Stomach smooth muscle (tissue), 2 donors: Measurements from ENCODE around the gene PLEKHF1.

Experiments
- H3K27ac ChIP-seq: one replicate; pipeline ENCODE4 v1.7.0; 2013; ENCODE audit warnings: mild to moderate bottlenecking, low read length, inconsistent platforms
- H3K27me3 ChIP-seq, 2 donors: one replicate each; pipeline ENCODE4 v1.7.0; 2013; ENCODE audit warnings: low read length in 2 of 2; ENCODE audit not compliant: insufficient read depth in 2 of 2, control insufficient read depth in 1 of 2
- H3K36me3 ChIP-seq, 2 donors: one replicate each; pipeline ENCODE4 v1.7.0; 2013; ENCODE audit warnings: low read length in 2 of 2; ENCODE audit not compliant: control insufficient read depth in 2 of 2, insufficient read depth in 2 of 2
- H3K4me1 ChIP-seq: one replicate; pipeline ENCODE4 v1.7.0; 2013; ENCODE audit warnings: low read length; ENCODE audit not compliant: control insufficient read depth, insufficient read depth
- H3K4me3 ChIP-seq, 2 donors: one replicate each; pipeline ENCODE4 v1.7.0; 2013; ENCODE audit warnings: low read length in 2 of 2
- H3K9ac ChIP-seq, 2 donors: one replicate each; pipeline ENCODE4 v1.7.0; 2013; ENCODE audit warnings: low read length in 2 of 2, mild to moderate bottlenecking in 1 of 2
- H3K9me3 ChIP-seq, 2 donors: one replicate each; pipeline ENCODE4 v1.7.0; 2013; ENCODE audit warnings: low read length in 2 of 2; ENCODE audit not compliant: control insufficient read depth in 2 of 2
- donor health status: healthy.
- donor health status: Pancreatic carcinoma.

The PLEKHF1 gene

DNA sequence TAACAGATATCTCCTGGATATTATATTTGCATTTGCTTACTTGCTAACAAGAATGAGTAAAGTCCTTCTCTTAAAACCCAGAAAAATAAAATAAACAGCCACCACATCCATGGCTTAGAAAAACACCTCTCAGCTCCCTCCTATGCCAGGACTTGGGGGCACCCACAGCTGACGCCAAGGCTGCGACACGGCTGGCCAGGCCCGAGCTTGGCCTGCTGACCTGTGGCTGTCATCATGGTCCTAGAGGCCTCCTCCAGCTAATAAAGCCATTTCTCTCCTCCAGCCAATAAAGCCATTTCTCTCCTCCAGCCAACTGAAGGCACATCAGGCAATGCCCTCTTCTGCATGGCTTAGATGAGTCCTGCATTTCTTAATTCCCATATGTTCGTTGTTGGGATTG, 28.9 kb downstream of the PLEKHF1 start:
- Histone ChIP-seq H3K4me1 (peaks cover 16% of the 10 kb centered on the region), H3K27me3 (no peaks in the 10 kb centered on the region), H3K9ac (peak overlapping the region in 1 of 2 donors; percentile 47), H3K9me3 (peaks cover 2 to 5% of the 10 kb centered on the region in 2 donors), H3K36me3 (no peaks in the 10 kb centered on the region), H3K4me3 (no peak overlapping the region), H3K27ac (no peak overlapping the region)

DNA sequence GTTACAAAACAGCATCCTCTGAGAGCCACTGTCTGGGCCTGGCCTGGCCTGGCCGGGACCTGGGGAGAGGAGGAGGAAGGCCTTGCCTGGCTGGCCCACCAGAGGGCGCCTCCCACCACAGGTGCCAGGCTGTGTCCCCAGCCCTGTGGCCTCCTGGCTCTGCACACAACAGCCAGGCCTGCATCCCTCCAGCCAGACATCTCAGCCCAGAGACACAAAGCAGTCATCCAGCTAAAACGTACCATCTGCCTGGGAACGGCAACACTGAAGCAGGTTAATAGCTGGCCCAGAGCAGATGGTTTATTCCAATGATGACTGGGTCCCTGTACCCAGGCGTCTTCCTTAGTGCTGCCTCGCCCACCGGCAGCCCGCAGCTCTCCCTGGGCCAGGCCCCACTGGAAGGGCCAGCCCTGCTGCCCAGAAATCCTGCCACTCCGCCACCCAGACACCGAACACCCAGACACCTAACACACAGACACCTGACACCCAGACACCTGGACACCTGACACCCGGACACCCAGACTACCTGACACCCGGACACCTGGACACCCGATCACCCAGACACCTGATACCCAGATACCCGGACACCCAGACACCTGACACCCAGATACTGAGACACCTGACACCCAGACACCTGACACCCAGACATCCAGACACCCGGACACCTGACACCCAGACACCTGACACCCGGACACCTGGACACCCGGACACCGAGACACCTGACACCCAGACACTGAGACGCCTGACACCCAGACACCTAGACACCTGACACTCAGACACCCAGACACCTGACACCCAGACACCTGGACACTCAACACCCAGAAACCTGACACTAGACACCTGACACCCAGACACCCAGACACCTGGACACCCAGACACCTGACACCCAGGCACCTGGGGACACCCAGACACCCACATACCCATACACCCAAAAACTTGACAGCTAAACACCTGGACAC, 29.7 kb downstream of the PLEKHF1 start:
- Histone ChIP-seq H3K4me1 (peaks cover 16% of the 10 kb centered on the region), H3K36me3 (no peaks in the 10 kb centered on the region), H3K9me3 (peaks cover 2 to 5% of the 10 kb centered on the region in 2 donors), H3K27me3 (no peaks in the 10 kb centered on the region), H3K4me3 (no peak overlapping the region), H3K9ac (peak overlapping the region in 1 of 2 donors; percentile 44), H3K27ac (no peak overlapping the region)

DNA sequence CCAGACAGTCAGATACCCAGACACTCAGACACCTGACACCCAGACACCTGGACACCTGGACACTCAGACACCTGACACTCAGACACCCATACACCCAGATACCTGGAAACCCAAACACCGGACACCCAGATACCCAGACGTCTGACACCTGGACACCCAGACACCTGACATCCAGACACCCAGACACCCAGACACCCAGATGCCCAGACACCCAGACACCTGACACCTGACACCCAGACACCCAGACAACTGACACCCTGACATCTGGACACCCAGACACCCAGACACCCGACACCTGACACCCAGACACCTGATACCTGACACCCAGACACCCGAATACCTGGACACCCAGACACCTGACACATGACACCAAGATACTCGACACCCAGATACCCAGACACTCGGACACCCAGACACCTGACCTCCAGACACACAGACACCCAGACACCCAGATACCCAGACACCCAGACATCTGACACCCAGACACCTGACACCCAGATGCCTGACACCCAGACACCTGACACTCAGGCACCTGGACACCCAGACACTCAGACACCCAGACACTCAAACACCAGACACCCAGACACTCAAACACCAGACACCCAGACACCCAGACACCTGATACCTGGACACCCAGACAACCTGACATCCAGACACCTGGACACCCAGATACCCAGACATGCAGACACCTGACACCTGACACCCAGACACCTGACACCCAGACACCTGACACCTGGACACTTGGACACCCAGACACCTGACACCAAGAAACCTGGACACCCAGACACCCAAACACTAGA, 30.7 kb downstream of the PLEKHF1 start:
- H3K4me3 ChIP-seq: no peak overlapping the region
- no peak overlapping the region for H3K9ac ChIP-seq
- no peaks in the 10 kb centered on the region for H3K36me3 ChIP-seq
- H3K27ac ChIP-seq: no peak overlapping the region
- no peaks in the 10 kb centered on the region for H3K9me3 ChIP-seq
- no peaks in the 10 kb centered on the region for H3K27me3 ChIP-seq
- H3K4me1 ChIP-seq: peaks cover 16% of the 10 kb centered on the region

GRCh38 chr19:29696565-29696846, 31.2 kb downstream of the PLEKHF1 start:
- Histone ChIP-seq H3K27me3 (no peaks in the 10 kb centered on the region), H3K9ac (no peak overlapping the region), H3K4me3 (no peak overlapping the region), H3K9me3 (no peaks in the 10 kb centered on the region), H3K4me1 (peaks cover 16% of the 10 kb centered on the region), H3K27ac (no peak overlapping the region), H3K36me3 (no peaks in the 10 kb centered on the region)

DNA sequence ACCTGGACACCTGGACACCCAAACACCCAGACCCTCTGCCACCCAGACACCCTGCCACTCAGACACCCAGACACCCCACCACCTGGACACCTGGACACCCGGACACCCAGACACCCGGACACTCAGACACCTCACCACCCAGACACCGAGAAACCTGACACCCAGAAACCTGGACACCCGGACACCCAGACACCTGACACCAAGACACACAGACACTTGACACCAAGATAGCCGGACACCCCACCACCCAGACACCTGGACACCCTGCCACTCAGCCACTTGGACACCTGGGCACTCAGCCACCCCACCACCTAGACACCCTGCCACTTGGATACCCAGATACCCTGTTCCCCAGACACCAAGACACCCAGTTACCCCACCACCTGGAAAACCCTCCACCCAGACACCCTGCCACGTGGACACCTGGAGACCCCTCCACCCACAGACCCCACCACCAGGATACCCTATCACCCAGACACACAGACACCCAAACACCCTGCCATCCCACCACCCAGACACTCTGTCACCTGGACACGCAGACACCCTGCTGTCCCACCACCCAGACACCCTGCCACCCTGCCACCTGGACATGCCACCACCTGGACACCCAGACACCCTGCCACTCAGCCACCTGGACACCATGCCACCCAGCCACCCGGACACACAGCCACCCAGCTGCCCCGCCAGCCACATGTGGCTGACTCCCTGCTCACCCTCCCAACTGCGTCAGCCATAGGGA, 32.4 kb downstream of the PLEKHF1 start:
- no peaks in the 10 kb centered on the region for H3K9me3 ChIP-seq
- no peak overlapping the region for H3K9ac ChIP-seq
- no peak overlapping the region for H3K4me3 ChIP-seq

GRCh38 chr19:29699861-29700260, 34.6 kb downstream of the PLEKHF1 start:
- Histone ChIP-seq H3K9me3 (no peaks in the 10 kb centered on the region), H3K36me3 (peaks cover 0 to 7% of the 10 kb centered on the region in 2 donors), H3K27ac (no peak overlapping the region), H3K4me3 (no peak overlapping the region), H3K4me1 (peaks cover 2% of the 10 kb centered on the region), H3K27me3 (no peaks in the 10 kb centered on the region), H3K9ac (no peak overlapping the region)

More for the DNA sequence above, 32.4 kb downstream of the PLEKHF1 start:
- Histone ChIP-seq H3K27me3 (no peaks in the 10 kb centered on the region), H3K36me3 (peaks cover 0 to 3% of the 10 kb centered on the region in 2 donors), H3K27ac (no peak overlapping the region), H3K4me1 (peaks cover 16% of the 10 kb centered on the region)

DNA sequence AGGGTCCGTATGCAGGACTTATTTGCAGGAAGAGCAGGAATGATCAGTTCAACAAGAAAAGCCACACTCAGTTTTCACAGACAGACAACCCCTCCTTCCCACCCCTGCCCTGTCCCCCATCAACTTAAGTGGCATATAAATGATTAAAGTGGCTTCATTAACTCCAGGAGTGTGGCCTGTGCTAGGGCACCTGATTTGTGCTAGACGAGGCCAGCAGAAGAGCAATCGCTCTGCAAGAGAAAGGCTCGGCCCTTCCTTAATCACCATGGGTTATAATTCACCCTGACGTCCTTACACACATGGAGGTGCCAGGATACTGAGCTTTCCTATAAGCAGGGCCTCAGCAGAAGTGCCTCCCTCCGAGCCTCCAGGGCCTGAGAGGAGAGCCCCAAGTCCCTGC, 35.2 kb downstream of the PLEKHF1 start:
- no peak overlapping the region for H3K27ac ChIP-seq
- no peak overlapping the region for H3K4me3 ChIP-seq
- H3K27me3 ChIP-seq: no peaks in the 10 kb centered on the region
- H3K4me1 ChIP-seq: no peaks in the 10 kb centered on the region
- H3K9ac ChIP-seq: no peak overlapping the region
- H3K9me3 ChIP-seq: no peaks in the 10 kb centered on the region
- H3K36me3 ChIP-seq: peaks cover 0 to 9% of the 10 kb centered on the region in 2 donors

DNA sequence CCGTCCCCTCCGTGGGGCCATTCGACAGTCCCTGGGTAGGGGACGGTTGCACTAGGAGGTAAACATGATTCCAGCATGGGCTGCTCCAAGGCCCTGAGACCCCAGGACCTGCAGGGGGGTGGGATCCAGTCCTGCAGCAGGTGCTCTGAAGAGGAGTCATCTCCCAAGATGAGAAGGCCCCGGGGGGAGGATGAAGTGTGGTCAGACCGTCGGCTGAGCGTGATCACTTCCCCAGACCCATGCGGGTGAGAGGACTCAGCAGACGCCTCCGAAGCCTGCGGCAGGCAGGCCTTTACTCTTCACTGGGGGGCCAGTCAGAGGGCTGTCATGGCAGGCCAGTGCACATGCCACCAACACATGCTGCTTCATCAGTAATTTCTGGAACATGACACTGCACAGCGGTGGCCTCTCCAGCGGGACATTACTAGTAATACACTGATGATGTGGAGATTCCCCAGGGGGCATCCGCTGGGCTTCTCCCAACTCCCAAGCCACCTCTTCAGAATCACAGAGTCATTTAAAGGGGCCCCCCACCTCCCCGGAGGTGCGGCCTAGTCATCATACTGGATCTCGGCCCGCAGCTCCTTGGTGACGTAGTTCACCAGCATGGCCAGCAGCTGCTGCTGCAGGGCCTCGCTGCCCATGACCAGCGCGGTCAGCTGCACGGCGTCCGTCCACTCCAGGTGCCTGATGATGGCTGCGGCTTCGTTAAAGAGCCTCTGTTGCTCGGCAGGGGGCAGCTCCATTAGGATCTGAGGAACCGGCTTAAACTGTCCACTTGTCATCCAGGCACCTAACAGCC, 37.1 kb downstream of the PLEKHF1 start:
- Histone ChIP-seq H3K27ac (no peak overlapping the region), H3K36me3 (peaks cover 0 to 18% of the 10 kb centered on the region in 2 donors), H3K9ac (no peak overlapping the region), H3K4me1 (no peaks in the 10 kb centered on the region), H3K27me3 (no peaks in the 10 kb centered on the region), H3K9me3 (no peaks in the 10 kb centered on the region), H3K4me3 (no peak overlapping the region)

DNA sequence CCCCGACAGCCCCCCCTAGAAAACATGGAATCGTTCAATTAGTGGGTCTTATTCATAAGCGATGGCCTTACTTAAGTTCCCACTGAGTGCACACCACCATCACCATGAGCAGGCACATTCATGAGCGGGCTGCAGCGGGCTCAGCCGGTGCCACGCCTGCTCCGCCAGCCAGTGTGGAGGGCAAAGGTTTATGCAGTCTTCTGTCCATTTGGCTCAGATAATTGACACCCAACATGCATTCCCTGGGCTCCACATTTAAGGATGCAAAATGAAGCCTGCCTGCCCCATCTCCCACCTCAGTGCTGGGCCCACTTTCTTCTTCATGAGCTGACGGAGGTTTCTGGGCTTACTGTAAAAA, 37.7 kb downstream of the PLEKHF1 start:
- no peaks in the 10 kb centered on the region for H3K27me3 ChIP-seq
- no peak overlapping the region for H3K27ac ChIP-seq
- H3K4me1 ChIP-seq: no peaks in the 10 kb centered on the region
- H3K9me3 ChIP-seq: no peaks in the 10 kb centered on the region
- H3K9ac ChIP-seq: no peak overlapping the region
- peaks cover 0 to 20% of the 10 kb centered on the region in 2 donors for H3K36me3 ChIP-seq
- no peak overlapping the region for H3K4me3 ChIP-seq
